ENCODE measurements around the gene GRID1.

DNA sequence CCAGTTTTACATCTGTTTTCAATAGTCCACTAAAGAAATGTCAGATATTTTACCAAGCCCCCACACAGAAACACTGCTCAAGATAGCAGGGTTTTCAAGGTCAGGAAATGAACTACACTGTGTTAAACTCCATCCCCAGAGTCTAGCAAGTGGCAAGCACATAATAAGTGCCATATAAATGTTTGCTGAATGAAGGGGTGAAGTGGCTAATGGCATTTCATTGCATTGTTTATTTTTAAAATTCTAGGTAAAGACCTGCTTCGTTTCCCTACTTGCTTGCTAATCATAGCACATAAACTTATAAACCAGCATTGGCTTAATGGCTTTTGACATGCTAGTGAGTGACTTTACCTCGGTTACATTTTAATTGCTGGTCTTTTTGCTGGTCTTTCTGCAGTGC is 322.6 kb downstream of the GRID1 start:
- TF ChIP-seq POLR2A (IDR thresholded peaks at IDR 0.05) = no peak
- TF ChIP-seq, protein P1, sequence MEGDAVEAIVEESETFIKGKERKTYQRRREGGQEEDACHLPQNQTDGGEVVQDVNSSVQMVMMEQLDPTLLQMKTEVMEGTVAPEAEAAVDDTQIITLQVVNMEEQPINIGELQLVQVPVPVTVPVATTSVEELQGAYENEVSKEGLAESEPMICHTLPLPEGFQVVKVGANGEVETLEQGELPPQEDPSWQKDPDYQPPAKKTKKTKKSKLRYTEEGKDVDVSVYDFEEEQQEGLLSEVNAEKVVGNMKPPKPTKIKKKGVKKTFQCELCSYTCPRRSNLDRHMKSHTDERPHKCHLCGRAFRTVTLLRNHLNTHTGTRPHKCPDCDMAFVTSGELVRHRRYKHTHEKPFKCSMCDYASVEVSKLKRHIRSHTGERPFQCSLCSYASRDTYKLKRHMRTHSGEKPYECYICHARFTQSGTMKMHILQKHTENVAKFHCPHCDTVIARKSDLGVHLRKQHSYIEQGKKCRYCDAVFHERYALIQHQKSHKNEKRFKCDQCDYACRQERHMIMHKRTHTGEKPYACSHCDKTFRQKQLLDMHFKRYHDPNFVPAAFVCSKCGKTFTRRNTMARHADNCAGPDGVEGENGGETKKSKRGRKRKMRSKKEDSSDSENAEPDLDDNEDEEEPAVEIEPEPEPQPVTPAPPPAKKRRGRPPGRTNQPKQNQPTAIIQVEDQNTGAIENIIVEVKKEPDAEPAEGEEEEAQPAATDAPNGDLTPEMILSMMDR (IDR thresholded peaks at IDR 0.05) = no peak

All from esophagus squamous epithelium (tissue), 4 donors.